Activated CD4-positive, alpha-beta T cell treated with anti-CD3 and anti-CD28 coated beads, Interleukin-2, Interleukin-4, amounts not matched to agents 100 ng/mL and 50 ng/mL, durations not matched to agents 16 hours and 8 hours (primary cell): ENCODE results near the gene FILIP1.

ENCODE experiments used
- DNase-seq: peaks from one replicate; pipeline ENCODE4 v3.0.0-alpha.2; 2020; ENCODE audit warnings: low spot score

Gene FILIP1

GRCh38 chr6:75493400-75494064 lies at the start of gene FILIP1:
Gene FILIP1 (minus strand): TSS chr6:75493800. CDS start chr6:75414972, 78,828 bp downstream.
- no peak for DNase-seq

DNA sequence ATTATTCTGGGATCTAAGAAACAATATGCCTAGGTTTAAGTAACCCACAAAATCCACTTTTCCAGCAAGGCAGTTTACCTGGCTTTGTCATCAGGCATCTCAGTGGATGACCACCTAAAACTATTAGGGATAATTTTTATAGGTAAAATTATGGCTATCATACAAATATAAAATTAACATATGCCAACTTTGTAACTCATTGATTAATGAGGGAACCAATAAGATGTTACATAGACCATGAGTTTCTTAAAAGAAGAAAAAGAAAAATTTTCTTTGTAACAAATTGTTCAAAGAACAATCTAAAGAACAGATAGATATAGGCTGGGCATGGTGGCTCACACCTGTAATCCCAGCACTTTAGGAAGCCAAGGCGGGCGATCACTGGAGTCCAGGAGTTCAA lies 49.7 kb upstream of the FILIP1 start:
- DNase-seq: no peak

- no peak for DNase-seq
Measured at GRCh38 chr6:75539136-75539535, 45.5 kb upstream of the FILIP1 start.

DNA sequence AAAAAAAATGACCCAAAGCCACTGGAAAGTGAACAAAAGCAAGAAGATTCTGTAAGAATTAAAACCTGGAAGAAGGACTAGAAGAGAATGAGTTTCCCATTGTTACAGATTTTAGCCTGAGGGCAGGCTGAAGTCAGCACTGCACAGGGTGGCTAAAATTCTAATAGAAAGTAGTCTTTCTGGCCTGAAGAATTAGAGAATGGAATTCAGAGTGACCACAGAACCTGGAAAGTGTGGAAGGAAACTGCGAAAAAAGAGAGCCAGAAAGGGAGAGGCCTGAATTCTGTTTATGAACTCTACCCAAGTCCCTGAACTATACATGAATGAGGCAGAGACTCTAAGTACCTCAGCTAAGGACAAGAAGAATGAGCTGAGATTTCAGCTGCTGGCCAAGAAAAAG lies 38.9 kb upstream of the FILIP1 start:
- DNase-seq: no peak

DNA sequence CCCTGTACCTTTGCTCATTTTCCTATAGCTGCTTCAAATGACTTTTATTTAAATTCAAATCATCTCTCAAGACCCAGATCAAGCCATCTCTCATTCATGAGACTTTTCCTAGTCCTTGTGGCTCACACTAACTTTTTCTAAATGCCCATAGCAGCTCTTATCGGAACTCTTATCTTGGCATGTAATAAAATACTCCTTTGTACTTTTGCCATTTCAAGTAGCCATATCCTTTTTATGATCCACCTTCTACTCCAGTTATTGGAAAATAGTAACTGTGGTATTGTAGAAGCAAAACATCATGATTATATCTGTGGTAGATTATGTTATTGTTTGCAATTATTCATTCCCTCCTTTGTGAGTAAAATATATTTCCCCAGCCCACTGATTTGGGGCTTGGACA lies 37.6 kb upstream of the FILIP1 start:
- DNase-seq: no peak

DNA sequence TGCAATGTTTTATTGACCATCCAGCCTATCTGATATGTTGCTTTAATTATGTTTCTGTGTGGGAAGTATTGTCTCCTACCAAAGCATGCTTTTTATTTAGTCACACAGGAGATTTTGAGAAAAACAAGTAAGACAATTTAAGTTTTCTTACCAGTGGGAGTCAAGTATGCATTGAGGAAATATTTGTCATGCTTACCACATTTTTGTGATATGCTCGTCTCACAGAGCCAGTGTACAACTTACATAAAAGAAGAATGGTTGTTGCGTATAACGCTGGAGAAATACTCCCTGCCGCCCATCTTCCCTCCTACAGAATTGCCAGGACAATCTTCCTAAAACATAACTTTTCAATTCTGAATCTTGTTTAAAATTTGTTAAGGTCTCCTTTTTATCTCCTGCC lies 37.1 kb upstream of the FILIP1 start:
- DNase-seq: no peak

- DNase-seq: no peak
Measured at GRCh38 chr6:75528423-75528822, 34.8 kb upstream of the FILIP1 start.

GRCh38 chr6:75526502-75527127 lies 33.0 kb upstream of the FILIP1 start:
- DNase-seq: peak; percentile 58

- DNase-seq: no peak
Measured at GRCh38 chr6:75525682-75526081, 32.1 kb upstream of the FILIP1 start.

DNA sequence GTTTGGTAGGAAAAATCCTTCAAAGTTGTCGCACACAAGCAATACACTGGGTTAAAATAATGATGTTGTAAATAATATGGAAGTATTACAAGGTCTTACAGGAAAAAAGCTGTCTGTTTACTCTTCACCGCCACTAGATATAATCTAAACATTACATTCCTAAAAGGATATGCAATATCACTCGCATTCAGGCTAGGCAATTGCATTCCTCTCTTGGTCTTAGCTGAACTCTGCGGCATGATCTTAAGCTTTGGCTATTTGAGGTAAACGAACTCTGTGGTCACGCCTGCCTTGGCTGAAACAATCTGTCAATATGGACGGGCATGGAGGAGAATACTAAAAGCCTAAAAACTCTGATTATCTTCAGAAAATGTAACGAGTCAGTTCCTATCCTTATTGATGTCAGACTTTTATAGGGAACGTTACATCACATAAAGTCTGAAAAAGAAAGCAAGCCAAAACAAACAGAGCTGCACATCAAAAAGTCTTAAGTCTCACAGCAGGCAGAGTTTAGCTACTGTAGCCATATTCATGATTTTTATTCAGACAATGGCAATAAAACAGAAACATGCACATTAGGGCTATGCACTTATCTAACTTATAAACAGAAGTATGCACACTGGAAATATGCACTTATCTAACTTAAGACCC lies 30.8 kb upstream of the FILIP1 start:
- DNase-seq: no peak

GRCh38 chr6:75516757-75517156 lies 23.2 kb upstream of the FILIP1 start:
- DNase-seq: no peak

DNA sequence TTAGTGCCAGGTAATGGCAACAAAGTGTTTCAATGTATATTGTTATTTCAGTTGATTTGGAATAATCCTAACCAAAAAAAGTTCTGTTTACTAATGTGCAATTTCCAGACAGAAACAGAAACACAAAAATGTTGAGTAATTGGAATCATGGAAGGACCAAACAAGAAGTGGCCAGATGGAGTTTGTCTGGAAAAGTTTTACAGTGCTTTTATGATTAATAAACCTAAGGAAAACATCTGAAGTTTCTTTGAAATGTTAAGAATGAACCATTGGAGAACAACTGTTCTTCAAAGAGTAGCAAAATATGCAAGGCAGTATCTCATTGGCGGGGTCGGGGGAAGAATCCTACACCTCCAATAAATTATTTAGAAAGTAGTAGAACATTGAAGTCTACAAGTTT lies 19.0 kb upstream of the FILIP1 start:
- DNase-seq: no peak

GRCh38 chr6:75505424-75505823 lies 11.8 kb upstream of the FILIP1 start:
- DNase-seq: no peak

GRCh38 chr6:75504465-75505222 lies 11.0 kb upstream of the FILIP1 start:
- no peak for DNase-seq

- no peak for DNase-seq
Measured at GRCh38 chr6:75503291-75503690, 9.7 kb upstream of the FILIP1 start.

DNA sequence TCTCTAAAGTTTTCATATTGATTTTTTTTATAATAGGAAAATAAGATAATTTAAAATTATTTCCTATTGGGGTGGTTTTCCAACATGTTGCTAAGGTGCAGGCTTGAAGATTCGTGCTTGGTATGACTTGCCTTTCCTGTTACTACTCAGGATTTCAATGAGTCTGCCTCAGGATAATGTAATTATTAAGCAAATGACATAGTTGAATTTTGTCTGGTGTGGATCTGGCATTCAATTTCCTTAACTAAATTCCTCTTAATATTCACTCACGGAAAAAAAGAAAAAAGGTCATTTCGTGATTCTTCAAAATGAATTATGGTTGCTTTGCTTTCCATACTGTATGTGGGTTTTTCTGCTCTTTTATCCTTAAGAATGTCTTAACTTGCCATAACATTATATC lies 9.3 kb upstream of the FILIP1 start:
- no peak for DNase-seq

DNA sequence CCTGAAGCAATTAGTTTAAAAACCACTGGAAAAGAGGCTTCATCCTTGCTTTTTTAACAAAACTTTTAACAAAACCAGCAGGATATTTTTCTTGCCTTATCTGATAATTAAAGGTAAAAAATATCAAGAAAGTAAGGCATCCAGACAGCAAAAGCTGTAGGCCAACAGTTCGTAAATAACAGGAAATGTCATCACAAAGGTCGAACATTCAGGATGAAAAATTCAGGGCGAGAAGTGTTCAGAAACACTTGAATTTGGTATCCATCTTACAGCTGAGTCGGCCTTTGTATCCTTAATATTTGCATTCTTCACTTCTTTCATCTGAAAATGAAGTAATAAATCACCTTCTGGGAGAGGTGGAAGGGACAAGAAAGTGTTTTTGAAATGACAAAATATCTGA lies 8.2 kb upstream of the FILIP1 start:
- DNase-seq: no peak

DNA sequence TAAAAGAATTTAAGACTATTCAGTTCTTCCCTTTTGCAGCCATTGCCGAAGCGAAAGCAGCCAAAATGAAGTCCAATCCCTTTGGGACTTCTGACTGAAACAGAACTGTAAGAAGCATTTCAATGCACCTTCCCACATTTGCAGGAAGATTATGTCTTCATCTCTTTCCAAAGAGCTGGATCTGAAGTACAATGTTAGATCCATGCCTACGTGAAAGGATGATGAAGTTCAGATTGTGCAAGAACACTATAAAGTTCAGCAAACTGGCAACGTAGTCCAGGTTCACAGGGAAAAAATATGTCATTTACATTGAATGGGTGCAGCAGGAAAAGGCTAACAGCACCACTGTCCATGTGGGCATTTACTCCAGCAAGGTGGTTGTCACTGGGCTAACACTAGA lies 6.0 kb upstream of the FILIP1 start:
- no peak for DNase-seq

DNA sequence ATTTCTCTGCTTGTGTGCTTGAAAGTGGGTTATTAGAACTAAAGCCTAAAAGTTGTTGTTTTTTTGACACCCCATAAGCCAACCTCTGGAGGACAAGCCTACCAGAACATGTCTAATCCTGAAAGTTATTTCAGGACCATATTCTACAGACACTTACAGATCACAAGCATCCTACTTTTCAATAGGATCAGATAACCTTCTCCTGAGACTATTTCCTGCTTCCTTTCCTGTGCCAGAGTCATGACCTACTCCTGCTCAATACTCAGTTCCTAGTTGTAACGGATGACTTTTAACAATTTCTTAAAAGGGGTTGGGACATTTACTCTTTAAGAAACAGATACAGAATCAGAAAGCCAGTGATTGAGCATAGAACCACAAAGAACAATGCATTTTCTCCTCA lies 5.3 kb upstream of the FILIP1 start:
- no peak for DNase-seq

GRCh38 chr6:75497994-75498393 lies 4.4 kb upstream of the FILIP1 start:
- no peak for DNase-seq

- no peak for DNase-seq
Measured at GRCh38 chr6:75495011-75495410, 1.4 kb upstream of the FILIP1 start.

GRCh38 chr6:75494290-75494689 lies 690 bp upstream of the FILIP1 start:
- DNase-seq: no peak
